Astrocyte (in vitro differentiated cells and primary cell): Measurements from ENCODE around the gene EXOSC5. TPM values are rescaled to one million over a fixed set of nuclear protein-coding genes. Genes with fewer than 3 reads are reported as not detected.
"Not testable (repeated sequence)": the region's sequence is repeated elsewhere in the genome, so short reads cannot be mapped to it uniquely, and the experiment has no call there.

Experiments
- DNase-seq: peaks from one replicate; pipeline ENCODE4 v3.0.0-alpha.2; 2010; ENCODE audit warnings: low read depth
- FAIRE-seq: peaks from 2 replicates; lab custom pipeline; 2011; peaks lifted over from hg19 to GRCh38; lab: Jason Lieb, UNC
- H2AFZ ChIP-seq: 2 replicates; pipeline ENCODE4 v1.6.0; 2012; ENCODE audit warnings: low read depth, low read length, inconsistent platforms
- H3K27ac ChIP-seq: 2 replicates; pipeline ENCODE4 v1.5.1; 2011; ENCODE audit warnings: low read depth, low read length, inconsistent platforms
- H3K27me3 ChIP-seq: 2 replicates; pipeline ENCODE4 v1.6.0; 2011; ENCODE audit warnings: low read length, inconsistent platforms; ENCODE audit not compliant: insufficient read depth
- H3K36me3 ChIP-seq: 2 replicates; pipeline ENCODE4 v1.5.1; 2011; ENCODE audit warnings: low read length, inconsistent platforms; ENCODE audit not compliant: insufficient read depth
- H3K4me1 ChIP-seq: 2 replicates; pipeline ENCODE4 v1.5.1; 2011; ENCODE audit warnings: low read length, inconsistent platforms; ENCODE audit not compliant: insufficient read depth
- H3K4me2 ChIP-seq: 2 replicates; pipeline ENCODE4 v1.6.0; 2012; ENCODE audit warnings: low read length, inconsistent platforms
- H3K4me3 ChIP-seq: 2 replicates; pipeline ENCODE4 v1.5.1; 2011; ENCODE audit warnings: low read depth, mild to moderate bottlenecking, low read length, inconsistent platforms; ENCODE audit not compliant: insufficient read depth
- H3K79me2 ChIP-seq: 2 replicates; pipeline ENCODE4 v1.6.0; 2012; ENCODE audit warnings: mild to moderate bottlenecking, low read length, inconsistent platforms; ENCODE audit not compliant: insufficient read depth
- H3K9ac ChIP-seq: 2 replicates; pipeline ENCODE4 v1.6.0; 2012; ENCODE audit warnings: mild to moderate bottlenecking, low read length, inconsistent platforms
- H3K9me3 ChIP-seq: 2 replicates; pipeline ENCODE4 v1.5.1; 2012; ENCODE audit warnings: low read depth, mild to moderate bottlenecking, low read length, inconsistent platforms; ENCODE audit not compliant: insufficient read depth
- H4K20me1 ChIP-seq: 2 replicates; pipeline ENCODE4 v1.6.0; 2012; ENCODE audit warnings: low read length, inconsistent platforms; ENCODE audit not compliant: insufficient read depth
- H3K27ac Mint-ChIP-seq: one replicate; pipeline ENCODE4 v1.8.0; 2021; ENCODE audit warnings: mild to moderate bottlenecking, mixed read lengths; ENCODE audit not compliant: unreplicated experiment
- H3K27me3 Mint-ChIP-seq: one replicate; pipeline ENCODE4 v1.8.0; 2021; ENCODE audit warnings: low read depth, mixed read lengths; ENCODE audit not compliant: unreplicated experiment
- H3K36me3 Mint-ChIP-seq: one replicate; pipeline ENCODE4 v1.8.0; 2021; ENCODE audit warnings: low read depth, mixed read lengths; ENCODE audit not compliant: unreplicated experiment
- H3K4me1 Mint-ChIP-seq: one replicate; pipeline ENCODE4 v1.8.0; 2021; ENCODE audit warnings: low read depth, mixed read lengths; ENCODE audit not compliant: unreplicated experiment
- H3K4me3 Mint-ChIP-seq: one replicate; pipeline ENCODE4 v1.8.0; 2021; ENCODE audit warnings: mild to moderate bottlenecking, moderate library complexity, mixed read lengths; ENCODE audit not compliant: unreplicated experiment
- H3K9me3 Mint-ChIP-seq: one replicate; pipeline ENCODE4 v1.8.0; 2021; ENCODE audit warnings: mild to moderate bottlenecking, mixed read lengths; ENCODE audit not compliant: unreplicated experiment
- EZH2 ChIP-seq: IDR thresholded peaks from 2 replicates; pipeline ENCODE4 v1.6.1; 2012; ENCODE audit warnings: mild to moderate bottlenecking, low read length, inconsistent platforms; ENCODE audit not compliant: insufficient read depth
- total RNA-seq: library from RNA; stranded (reverse); gene quantifications from 2 replicates; pipeline ENCODE4 v1.2.1, GENCODE V29; 2021
- TF ChIP-seq, protein P1 (sequence below): IDR thresholded peaks from 2 replicates; pipeline ENCODE4 v1.5.1; 2011; ENCODE audit warnings: low read depth, mild to moderate bottlenecking, inconsistent platforms, low read length, moderate library complexity; ENCODE audit not compliant: insufficient read depth

The EXOSC5 gene
- total RNA-seq, 1 donor from 2014 or later = 18.3 TPM

DNA sequence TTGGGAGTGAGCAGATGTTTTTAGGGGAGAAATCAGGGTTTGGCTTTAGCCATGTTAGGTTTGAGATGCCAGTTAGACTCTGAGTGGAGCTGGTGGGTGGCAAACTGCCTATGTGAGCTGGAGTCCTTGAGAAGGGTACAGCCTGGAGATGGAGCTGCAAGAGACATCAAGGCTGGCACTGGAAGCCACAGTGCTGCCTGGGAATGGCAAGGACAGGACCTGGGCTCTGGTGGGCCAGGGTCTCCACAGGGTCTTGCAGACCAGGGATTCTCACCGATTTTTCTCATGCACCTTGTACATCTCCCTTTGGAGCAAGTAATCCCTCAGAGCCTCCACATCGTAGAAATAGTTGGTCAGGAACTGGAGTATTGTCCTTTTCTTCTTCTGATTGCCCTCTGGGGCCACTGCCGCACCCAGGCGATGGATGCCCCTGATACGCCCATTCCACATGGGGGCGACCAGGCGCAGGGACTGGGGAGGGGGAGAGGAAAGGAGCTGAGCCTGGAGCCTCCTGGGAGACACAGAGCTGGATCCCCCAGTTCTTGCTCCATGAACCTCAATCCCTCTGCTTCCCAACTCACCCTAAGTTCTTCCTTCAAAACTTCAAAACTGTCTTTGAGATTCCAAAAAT is 40.9 kb upstream of the EXOSC5 start:
- Histone ChIP-seq H2AFZ (no peak overlapping the region), H3K79me2 (peaks cover 15% of the 10 kb centered on the region), H4K20me1 (no peaks in the 10 kb centered on the region), H3K4me3 (no peak overlapping the region), H3K36me3 (no peaks in the 10 kb centered on the region), H3K9me3 (no peaks in the 10 kb centered on the region), H3K4me1 (peaks cover 5% of the 10 kb centered on the region), H3K27me3 (no peaks in the 10 kb centered on the region), H3K27ac (no peak overlapping the region), H3K9ac (no peak overlapping the region), H3K4me2 (peak overlapping the region; percentile 89)
- Mint-ChIP-seq H3K36me3 (peaks cover 2% of the 10 kb centered on the region), H3K27ac (no peak overlapping the region), H3K4me3 (no peak overlapping the region), H3K27me3 (no peaks in the 10 kb centered on the region), H3K4me1 (peaks cover 1% of the 10 kb centered on the region), H3K9me3 (no peaks in the 10 kb centered on the region)
- DNase-seq (no peak), FAIRE-seq (no peak)
- TF ChIP-seq EZH2 = no peak
- TF ChIP-seq, protein P1, sequence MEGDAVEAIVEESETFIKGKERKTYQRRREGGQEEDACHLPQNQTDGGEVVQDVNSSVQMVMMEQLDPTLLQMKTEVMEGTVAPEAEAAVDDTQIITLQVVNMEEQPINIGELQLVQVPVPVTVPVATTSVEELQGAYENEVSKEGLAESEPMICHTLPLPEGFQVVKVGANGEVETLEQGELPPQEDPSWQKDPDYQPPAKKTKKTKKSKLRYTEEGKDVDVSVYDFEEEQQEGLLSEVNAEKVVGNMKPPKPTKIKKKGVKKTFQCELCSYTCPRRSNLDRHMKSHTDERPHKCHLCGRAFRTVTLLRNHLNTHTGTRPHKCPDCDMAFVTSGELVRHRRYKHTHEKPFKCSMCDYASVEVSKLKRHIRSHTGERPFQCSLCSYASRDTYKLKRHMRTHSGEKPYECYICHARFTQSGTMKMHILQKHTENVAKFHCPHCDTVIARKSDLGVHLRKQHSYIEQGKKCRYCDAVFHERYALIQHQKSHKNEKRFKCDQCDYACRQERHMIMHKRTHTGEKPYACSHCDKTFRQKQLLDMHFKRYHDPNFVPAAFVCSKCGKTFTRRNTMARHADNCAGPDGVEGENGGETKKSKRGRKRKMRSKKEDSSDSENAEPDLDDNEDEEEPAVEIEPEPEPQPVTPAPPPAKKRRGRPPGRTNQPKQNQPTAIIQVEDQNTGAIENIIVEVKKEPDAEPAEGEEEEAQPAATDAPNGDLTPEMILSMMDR = no peak

DNA sequence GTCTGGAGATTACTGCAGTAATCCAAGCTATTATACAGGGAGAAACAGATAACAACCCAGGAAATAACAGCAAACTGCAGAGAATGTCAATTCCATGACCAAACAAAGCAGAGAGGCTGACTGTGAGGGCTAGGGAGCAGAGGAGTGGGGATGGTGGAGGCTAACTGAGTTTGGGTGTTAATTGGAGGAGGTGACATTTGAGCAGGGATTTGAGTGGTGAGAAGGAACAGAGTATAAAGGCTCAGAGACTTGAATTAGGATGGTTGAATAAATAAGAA is 39.5 kb upstream of the EXOSC5 start:
- Histone ChIP-seq H2AFZ (no peak overlapping the region), H3K4me1 (peaks cover 5% of the 10 kb centered on the region), H3K4me2 (no peak overlapping the region), H4K20me1 (peaks cover 3% of the 10 kb centered on the region), H3K4me3 (no peak overlapping the region), H3K79me2 (peaks cover 15% of the 10 kb centered on the region), H3K36me3 (peaks cover 7% of the 10 kb centered on the region), H3K9ac (no peak overlapping the region), H3K27ac (no peak overlapping the region), H3K9me3 (no peaks in the 10 kb centered on the region), H3K27me3 (no peaks in the 10 kb centered on the region)
- DNase-seq = no peak
- Mint-ChIP-seq H3K36me3 (peaks cover 5% of the 10 kb centered on the region), H3K27me3 (no peaks in the 10 kb centered on the region), H3K4me3 (no peak overlapping the region), H3K9me3 (no peaks in the 10 kb centered on the region), H3K27ac (no peak overlapping the region), H3K4me1 (peaks cover 3% of the 10 kb centered on the region)
- FAIRE-seq = no peak
- TF ChIP-seq EZH2 = no peak
- TF ChIP-seq, protein P1 = no peak

DNA sequence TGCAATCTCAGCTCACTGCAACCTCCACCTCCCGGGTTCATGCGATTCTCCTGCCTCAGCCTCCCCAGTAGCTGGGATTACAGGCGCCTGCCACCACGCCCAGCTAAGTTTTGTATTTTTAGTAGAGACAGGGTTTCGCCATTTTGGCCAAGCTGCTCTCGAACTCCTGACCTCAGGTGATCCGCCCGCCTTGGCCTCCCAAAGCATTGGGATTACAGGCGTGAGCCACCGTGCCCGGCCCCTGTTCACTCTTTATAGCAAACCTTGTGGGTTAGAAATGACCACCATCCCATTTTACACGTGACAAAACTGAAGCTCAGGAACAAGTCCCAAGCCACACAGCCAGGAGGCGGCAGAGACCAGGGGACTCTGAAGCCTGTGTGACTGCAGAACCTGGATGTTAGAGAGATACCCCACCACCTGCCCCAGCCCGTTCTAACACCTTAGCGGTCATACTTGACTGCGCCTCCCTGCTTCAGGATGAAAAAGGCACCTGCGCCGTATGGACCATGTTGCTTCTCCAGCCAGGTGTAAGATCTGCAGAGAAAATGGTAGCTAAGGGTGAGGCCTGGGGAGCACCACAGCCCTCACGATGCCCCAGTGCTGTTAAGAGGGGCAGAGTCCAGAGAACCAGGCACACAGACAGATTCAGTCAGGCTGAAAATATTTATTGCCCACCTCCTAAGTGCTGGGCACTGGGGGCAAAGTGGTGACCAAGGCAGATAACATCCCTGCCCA is 38.9 kb upstream of the EXOSC5 start:
- H3K4me2 ChIP-seq = no peak overlapping the region
- DNase-seq = no peak
- no peak for FAIRE-seq
- no peak overlapping the region for H3K9ac ChIP-seq
- no peak overlapping the region for H3K4me3 Mint-ChIP-seq
- no peaks in the 10 kb centered on the region for H3K9me3 Mint-ChIP-seq
- no peaks in the 10 kb centered on the region for H3K9me3 ChIP-seq
- no peaks in the 10 kb centered on the region for H3K27me3 ChIP-seq
- peaks cover 15% of the 10 kb centered on the region for H3K79me2 ChIP-seq
- no peak overlapping the region for H2AFZ ChIP-seq
- peaks cover 7% of the 10 kb centered on the region for H3K36me3 ChIP-seq
- TF ChIP-seq EZH2 = no peak
- TF ChIP-seq, protein P1 = no peak
- no peak overlapping the region for H3K27ac ChIP-seq
- no peak overlapping the region for H3K4me3 ChIP-seq
- peaks cover 5% of the 10 kb centered on the region for H3K4me1 ChIP-seq
- no peaks in the 10 kb centered on the region for H3K27me3 Mint-ChIP-seq
- H3K27ac Mint-ChIP-seq = no peak overlapping the region
- H3K36me3 Mint-ChIP-seq = peaks cover 7% of the 10 kb centered on the region
- H4K20me1 ChIP-seq = peaks cover 3% of the 10 kb centered on the region
- H3K4me1 Mint-ChIP-seq = peaks cover 3% of the 10 kb centered on the region

DNA sequence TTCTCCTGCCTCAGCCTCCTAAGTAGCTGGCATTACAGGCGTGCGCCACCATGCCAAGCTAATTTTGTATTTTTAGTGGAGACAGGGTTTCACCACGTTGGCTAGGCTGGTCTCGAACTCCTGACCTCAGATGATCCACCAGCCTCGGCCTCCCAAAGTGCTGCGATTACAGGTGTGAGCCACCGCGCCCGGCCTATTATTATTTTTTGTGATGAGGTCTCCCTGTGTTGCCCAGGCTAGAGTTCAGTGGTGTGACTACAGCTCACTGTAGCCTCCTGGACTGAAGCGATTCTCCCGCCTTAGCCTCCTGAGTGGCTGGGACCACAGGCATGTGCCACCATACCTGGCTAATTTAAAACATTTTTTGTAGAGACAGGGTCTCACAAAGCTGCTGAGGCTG is 38.2 kb upstream of the EXOSC5 start:
- H3K4me1 Mint-ChIP-seq, H3K4me1 ChIP-seq, H3K4me3 Mint-ChIP-seq, H3K9me3 Mint-ChIP-seq, H3K27me3 ChIP-seq, H3K9ac ChIP-seq, H3K27ac Mint-ChIP-seq, H3K27me3 Mint-ChIP-seq, H3K9me3 ChIP-seq, H3K27ac ChIP-seq, H3K36me3 ChIP-seq, H3K4me2 ChIP-seq, DNase-seq, H2AFZ ChIP-seq, H3K36me3 Mint-ChIP-seq, FAIRE-seq, H4K20me1 ChIP-seq, H3K4me3 ChIP-seq: not testable (repeated sequence)
- H3K79me2 ChIP-seq = peaks cover 15% of the 10 kb centered on the region
